Prostate gland (tissue), 2 donors: ENCODE data around the gene TGFBR3.

Experiments used
- POLR2A ChIP-seq: fragments of 450-650 bp; IDR thresholded peaks from one replicate; pipeline ENCODE4 v1.6.1; 2016; ENCODE audit warnings: antibody characterized with exemption, mild to moderate bottlenecking
- POLR2AphosphoS5 ChIP-seq: sonication (generic); formaldehyde crosslinking; IDR thresholded peaks from one replicate; pipeline ENCODE4 v1.6.1; 2017; ENCODE audit warnings: antibody characterized with exemption
- TF ChIP-seq, protein P1 (sequence below), 4 experiments: fragments of 200-600 bp in 2 of 4; fragments of 450-650 bp in 2 of 4; sonication (generic) in 2 of 4; IDR thresholded peaks; 1 replicate in 3 of 4; 2 replicates in 1 of 4; pipeline ENCODE4 v1.5.1; 2016 to 2019; ENCODE audit warnings: antibody characterized with exemption in 4 of 4, mild to moderate bottlenecking in 2 of 4, moderate library complexity in 2 of 4

DNA sequence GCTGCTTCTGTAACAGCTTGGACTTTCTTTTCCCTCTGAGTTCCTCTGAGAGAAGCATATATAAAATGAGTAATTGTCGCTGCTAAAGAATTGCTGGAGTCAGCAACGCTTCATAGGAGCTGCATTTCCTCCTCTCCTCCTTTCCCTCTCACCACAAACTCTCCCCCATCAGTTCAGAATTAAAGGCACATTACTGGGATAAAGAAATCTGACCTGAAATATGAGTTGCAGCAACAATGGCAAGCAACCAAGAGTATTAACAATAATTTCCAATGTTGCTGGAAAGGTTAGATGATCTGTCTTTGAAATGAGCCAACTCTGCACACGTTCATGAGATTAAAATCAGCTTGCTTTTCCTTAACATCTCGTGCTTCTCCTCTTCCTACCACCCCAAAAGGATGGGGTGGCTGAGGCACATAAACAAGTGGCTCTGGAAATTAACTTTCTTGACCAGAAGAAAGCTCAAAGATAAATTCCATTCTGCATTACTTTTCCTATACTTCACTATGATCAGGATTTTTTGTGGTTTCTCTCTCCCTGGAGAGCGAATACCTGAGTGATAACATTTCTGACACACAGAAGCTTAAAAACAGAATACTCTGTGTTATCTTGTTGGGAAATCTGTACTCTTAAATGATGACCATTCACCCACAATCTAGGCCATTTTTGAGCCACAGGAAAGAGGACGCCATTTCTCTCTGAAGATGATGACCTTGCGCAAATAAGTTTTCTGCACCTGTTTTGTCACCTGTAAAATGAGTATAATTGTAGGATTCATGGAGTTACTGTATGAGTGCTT lies 90.2 kb downstream of the TGFBR3 start:
- TF ChIP-seq POLR2A = no peak
- TF ChIP-seq, protein P1, sequence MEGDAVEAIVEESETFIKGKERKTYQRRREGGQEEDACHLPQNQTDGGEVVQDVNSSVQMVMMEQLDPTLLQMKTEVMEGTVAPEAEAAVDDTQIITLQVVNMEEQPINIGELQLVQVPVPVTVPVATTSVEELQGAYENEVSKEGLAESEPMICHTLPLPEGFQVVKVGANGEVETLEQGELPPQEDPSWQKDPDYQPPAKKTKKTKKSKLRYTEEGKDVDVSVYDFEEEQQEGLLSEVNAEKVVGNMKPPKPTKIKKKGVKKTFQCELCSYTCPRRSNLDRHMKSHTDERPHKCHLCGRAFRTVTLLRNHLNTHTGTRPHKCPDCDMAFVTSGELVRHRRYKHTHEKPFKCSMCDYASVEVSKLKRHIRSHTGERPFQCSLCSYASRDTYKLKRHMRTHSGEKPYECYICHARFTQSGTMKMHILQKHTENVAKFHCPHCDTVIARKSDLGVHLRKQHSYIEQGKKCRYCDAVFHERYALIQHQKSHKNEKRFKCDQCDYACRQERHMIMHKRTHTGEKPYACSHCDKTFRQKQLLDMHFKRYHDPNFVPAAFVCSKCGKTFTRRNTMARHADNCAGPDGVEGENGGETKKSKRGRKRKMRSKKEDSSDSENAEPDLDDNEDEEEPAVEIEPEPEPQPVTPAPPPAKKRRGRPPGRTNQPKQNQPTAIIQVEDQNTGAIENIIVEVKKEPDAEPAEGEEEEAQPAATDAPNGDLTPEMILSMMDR (IDR thresholded peaks at IDR 0.05) = no peak
- TF ChIP-seq POLR2AphosphoS5 = peak; percentile 75
